ENCODE results near the gene TMEM245.
"Not testable (repeated sequence)": the region's sequence is repeated elsewhere in the genome, so short reads cannot be mapped to it uniquely, and the experiment has no call there.

Gene TMEM245

DNA sequence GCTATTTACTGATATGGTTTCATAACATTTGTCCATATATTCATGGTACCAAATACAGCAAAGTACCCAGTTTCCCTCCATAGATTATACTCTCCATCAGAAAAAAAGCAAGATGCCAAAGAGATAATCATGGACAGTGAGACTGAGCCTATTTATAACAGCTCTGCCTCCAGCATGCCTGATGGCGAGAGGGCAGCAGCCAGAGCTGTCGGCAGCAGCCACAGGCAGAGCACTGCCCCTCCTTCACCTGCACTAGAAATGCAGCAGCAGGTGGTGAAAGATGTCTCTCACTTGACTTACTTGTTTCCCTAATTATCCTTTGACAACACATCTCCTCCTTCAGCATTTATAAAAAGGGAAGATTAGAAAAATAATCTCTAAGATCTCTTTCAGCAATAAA lies 138.9 kb downstream of the TMEM245 start:
- no peak for DNase-seq

DNA sequence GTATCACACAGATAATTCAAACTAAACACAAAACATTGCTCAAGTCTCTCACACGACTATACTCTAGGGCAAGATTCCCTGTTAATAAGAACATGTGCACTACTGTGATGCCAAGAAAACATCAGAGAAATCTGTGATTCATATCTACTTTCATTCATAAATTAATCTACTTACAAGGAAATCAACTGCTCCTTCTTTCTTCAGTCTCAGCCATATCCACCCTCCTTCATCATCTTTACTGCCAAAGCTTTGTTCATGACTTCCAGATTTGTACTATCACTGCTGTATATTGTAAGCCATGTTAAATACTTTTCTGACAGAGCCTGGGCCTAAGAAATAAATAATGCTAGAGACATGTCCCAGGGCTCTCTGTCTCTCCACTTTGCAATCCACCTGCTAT lies 141.5 kb downstream of the TMEM245 start:
- DNase-seq = no peak

DNA sequence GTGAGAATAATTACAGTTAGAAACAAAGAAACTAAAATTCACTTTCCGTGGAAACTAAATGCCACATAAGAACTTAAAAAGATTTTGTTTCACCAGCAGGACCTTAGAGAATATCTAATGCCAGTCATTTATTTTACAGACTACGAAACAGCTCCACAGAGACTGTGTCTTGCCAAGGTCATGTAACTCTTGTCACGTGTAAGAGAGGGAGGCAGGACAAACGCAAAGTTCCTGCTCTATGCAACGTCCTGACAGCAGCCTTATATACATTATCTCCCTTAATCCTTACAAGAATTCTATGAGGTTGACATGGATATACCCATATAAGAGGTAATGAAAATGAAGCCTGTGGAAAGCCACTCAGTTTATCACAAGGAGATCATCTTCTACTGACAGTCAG lies 145.9 kb downstream of the TMEM245 start:
- no peak for DNase-seq

DNA sequence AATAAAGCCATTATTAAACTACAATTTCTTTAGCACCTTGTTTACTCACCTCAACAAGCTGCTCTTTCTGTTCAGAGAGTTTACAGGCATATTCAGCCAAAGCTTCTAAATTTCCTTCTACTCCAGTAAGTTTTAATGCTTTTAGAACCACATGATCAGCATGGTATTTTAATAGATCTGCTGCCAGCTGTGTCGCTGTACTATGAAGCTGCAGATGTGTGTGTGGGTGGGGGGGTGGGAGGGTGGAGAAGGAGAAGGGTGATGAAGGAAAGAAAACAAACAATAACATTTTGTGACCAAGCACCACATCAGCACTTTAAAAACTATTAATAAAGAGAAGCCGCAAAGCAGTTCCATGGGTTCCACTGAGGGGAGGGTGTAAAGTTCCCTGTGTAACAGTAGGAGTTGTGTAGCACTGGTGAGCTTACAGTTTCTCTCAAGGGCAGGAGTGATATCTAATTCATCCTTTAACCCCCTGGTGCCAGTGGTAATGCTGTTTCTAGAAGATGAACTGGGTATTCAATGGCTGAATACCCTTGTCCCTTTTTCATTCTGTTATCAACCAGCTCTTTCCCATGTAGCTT lies 147.0 kb downstream of the TMEM245 start:
- DNase-seq = no peak

DNA sequence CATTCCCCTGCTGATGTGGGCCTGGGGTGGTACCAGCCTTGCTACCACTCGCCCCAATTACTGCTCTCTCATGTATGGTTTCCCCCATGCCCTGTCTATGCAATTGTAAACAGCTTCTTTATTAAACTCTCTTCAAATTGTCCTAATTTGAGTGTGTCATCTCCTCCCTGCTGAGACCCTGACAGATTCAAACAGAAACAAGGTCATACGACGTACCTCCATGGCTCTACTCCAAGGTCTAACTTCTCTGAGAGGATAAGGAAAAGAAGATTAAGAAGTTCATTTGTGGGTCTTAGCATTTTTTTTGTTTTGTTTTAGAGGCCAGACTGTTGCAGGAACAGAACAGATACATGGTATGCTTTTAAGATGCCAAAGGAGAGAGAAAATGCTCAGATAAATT lies 147.6 kb downstream of the TMEM245 start:
- no peak for DNase-seq

DNA sequence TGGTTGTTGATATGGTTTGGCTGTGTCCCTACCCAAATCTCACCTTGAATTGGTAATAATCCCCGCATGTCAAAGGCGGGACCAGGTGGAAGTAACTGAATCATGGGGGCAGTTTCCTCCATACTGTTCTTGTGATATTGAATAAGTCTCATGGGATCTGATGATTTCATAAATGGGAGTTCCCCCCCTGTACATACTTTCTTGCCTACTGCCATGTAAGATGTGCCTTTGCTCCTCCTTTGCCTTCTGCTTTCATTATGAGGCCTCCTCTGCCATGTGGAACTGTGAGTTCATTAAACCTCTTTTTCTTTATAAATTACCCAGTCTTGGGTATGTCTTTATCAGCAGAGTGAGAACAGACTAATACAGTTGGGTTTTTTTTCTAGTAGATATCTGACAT lies 148.4 kb downstream of the TMEM245 start:
- DNase-seq = not testable (repeated sequence)

DNA sequence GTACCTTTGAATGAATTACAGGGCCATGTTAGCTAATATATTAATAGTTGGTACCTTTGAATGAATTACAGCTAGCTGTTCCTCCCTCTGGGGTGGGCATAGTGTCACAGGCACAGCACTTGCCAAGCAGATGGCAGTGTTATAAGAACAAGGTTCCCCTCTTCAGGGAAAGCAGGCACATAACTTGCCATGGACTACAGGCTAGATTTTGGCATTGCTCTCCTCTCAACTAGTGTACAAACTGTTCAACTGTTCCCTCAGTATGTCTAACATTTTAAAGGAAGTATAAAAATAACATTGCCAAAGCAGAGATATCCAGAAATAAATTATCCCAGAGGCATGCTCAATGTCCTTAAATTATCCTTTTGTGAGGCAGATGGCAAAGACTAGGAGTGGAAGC lies 151.8 kb downstream of the TMEM245 start:
- DNase-seq = no peak
